Colonic mucosa (tissue), 4 donors: ENCODE results near the gene ABCC3. TPM values are rescaled to one million over a fixed set of nuclear protein-coding genes. Genes with fewer than 3 reads are reported as not detected.

Source experiments
- DNase-seq: peaks from one replicate; pipeline ENCODE4 v3.0.0-alpha.2; 2020
- H3K27ac ChIP-seq: fragments of 200-600 bp; one replicate; pipeline ENCODE4 v1.8.0; 2021
- H3K27me3 ChIP-seq: fragments of 200-600 bp; one replicate; pipeline ENCODE4 v1.8.0; 2021
- H3K36me3 ChIP-seq: fragments of 200-600 bp; one replicate; pipeline ENCODE4 v1.8.0; 2021
- H3K4me1 ChIP-seq: fragments of 200-600 bp; one replicate; pipeline ENCODE4 v1.8.0; 2021; ENCODE audit warnings: mild to moderate bottlenecking
- H3K4me3 ChIP-seq: fragments of 200-600 bp; one replicate; pipeline ENCODE4 v1.8.0; 2021
- H3K9ac ChIP-seq, 2 donors: one replicate each; pipeline ENCODE4 v1.7.0; 2013; ENCODE audit warnings: control low read depth in 2 of 2, low read depth in 2 of 2, low read length in 2 of 2
- H3K9me3 ChIP-seq: fragments of 200-600 bp; one replicate; pipeline ENCODE4 v1.8.0; 2021
- CTCF ChIP-seq: fragments of 200-600 bp; IDR thresholded peaks from one replicate; pipeline ENCODE4 v1.8.0; 2022; ENCODE audit warnings: antibody characterized with exemption, mild to moderate bottlenecking
- intact Hi-C: fragments of 100-400 bp; cut with DNase I; formaldehyde crosslinking; loops from one replicate; pipeline ENCODE4 v1.14.1; 2022
- total RNA-seq, 2 donors: library from RNA; stranded (reverse); fragmentation: NEBNext Ultra II Directional in 1 of 2; extraction: Animal tissue kit (Norgen Biotek cat#: 25700) in 1 of 2; gene quantifications; one replicate each; pipeline ENCODE4 v1.2.1, GENCODE V29; 2021
- donor health status: healthy.
- donor health status: DM: no; HTN: no; CAD: no.
- donor health status: DM: no; HTN: no; CAD: no.

The ABCC3 gene
- total RNA-seq, 2 donors from 2014 or later, result 187 to 226 TPM

DNA sequence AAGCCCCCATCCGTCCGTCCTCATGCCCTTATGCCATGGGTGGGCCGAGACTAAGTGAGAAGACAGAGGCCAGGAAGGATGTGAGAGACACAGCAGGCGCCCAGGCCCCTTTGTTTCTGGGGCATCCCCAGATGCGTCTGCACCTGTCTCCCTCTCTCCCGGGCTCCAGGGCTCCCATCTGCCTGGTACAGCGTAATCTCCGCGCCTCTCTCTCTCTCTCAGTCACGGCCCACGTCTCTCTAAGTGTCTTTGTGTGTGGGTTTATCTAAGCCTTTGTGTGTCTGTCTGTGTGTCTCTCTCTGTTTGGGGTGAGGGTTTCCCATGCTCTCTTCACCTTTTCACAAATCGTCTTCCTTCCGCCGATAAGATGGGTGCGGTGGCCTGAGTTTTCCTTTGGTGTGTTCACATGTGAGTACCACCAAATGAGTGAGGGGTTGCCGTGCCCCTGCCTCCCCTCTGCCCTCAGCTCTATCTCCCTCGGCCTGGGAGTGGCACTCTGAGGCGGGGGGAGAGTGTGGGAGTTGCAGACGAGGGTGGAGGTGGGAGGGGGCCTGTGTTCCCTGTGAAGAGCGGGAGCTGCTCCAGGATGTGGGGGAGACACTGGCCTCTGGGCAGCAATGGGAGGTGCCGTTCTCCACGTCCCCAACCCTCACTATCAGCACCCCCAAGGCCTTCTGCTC is 25.8 kb upstream of the ABCC3 start:
- Histone ChIP-seq H3K4me1 (no peaks in the 10 kb centered on the region), H3K9ac (no peak overlapping the region), H3K27ac (no peak overlapping the region), H3K4me3 (no peak overlapping the region), H3K9me3 (no peaks in the 10 kb centered on the region), H3K36me3 (no peaks in the 10 kb centered on the region), H3K27me3 (no peaks in the 10 kb centered on the region)
- DNase-seq, result no peak
- no peak for TF ChIP-seq CTCF
- intact Hi-C loops, result no loop called here

GRCh38 chr17:50609380-50610074 is 25.2 kb upstream of the ABCC3 start:
- no peaks in the 10 kb centered on the region for H3K36me3 ChIP-seq
- no peak overlapping the region for H3K9ac ChIP-seq
- no peaks in the 10 kb centered on the region for H3K27me3 ChIP-seq
- no peaks in the 10 kb centered on the region for H3K4me1 ChIP-seq
- intact Hi-C loops, result no loop called here
- no peak for DNase-seq
- TF ChIP-seq CTCF, result no peak
- no peak overlapping the region for H3K4me3 ChIP-seq
- no peak overlapping the region for H3K27ac ChIP-seq
- no peaks in the 10 kb centered on the region for H3K9me3 ChIP-seq

DNA sequence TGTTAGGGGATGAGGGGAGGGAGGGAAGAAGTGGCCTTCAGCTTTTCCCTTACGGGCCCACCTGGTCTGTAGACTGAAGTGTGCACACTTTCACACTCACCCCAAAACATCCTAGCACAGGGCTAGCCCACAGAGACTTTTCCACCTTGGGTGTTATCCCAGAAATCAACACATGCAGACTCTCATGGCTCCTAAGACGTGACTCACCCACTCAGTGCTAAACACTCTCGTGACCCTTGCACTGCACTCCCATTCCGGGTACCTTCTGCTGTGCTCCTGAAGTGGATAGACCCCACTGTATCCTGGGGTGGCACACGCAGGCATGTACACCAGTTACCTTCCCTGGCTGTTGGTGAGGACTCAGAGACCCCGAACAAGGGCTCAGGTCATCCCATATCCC is 23.0 kb upstream of the ABCC3 start:
- no peak overlapping the region for H3K9ac ChIP-seq
- H3K36me3 ChIP-seq, result no peaks in the 10 kb centered on the region
- no peaks in the 10 kb centered on the region for H3K9me3 ChIP-seq
- H3K27ac ChIP-seq, result no peak overlapping the region
- intact Hi-C loops, result no loop called here
- no peaks in the 10 kb centered on the region for H3K27me3 ChIP-seq
- TF ChIP-seq CTCF, result no peak
- DNase-seq, result no peak
- no peaks in the 10 kb centered on the region for H3K4me1 ChIP-seq
- H3K4me3 ChIP-seq, result no peak overlapping the region

GRCh38 chr17:50612281-50612680 is 22.4 kb upstream of the ABCC3 start:
- Histone ChIP-seq H3K4me3 (no peak overlapping the region), H3K27me3 (no peaks in the 10 kb centered on the region), H3K9me3 (no peaks in the 10 kb centered on the region), H3K27ac (no peak overlapping the region), H3K36me3 (no peaks in the 10 kb centered on the region), H3K4me1 (no peaks in the 10 kb centered on the region), H3K9ac (no peak overlapping the region)
- no peak for DNase-seq
- intact Hi-C loops, result no loop called here
- TF ChIP-seq CTCF, result no peak

DNA sequence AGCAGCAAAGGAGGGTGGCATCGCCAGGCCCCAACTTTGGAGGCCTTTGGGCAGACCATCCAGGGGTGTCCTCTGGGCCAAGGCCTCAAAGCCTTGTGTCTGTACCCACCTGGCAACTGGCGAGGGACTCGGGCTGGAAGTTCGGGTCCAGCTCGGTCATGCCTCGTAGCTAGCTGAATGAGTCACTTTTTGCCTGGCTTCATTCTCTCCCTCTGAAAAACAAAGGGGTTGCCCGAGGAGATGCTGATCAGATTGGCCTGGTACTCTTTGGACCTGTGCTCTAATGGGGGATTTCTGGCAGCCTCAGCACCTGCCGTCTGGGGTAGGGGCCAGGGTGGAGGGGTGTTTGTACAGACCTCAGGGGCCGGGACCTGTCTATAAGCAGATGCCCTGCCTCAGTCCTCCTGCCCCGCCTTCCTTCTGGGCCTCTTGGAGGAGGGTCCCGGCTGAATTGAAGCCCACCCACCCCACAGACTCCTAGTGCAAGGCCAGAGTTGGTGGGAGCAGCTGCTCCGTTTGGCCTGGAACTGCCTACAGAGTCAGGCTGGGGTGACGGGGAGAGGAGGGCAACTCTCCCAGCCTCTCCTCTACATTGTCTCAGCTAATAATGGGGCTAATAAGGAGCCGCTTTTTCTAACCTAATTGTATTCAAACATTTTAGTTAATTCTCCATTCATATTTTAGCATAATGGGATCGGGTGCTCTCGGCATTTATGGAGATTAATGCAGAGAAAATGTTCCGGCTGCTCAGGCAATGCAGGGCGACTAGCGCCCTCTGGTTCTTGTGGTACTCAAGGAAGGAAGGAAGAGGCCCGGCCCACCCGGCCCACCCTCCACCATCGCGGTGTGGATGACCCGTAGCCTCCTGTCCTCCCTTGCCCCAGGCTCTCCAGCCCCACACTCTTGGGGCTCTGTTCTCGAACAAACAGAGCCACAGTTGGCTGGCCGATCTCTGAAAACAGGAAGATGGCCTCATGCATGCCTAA is 21.4 kb upstream of the ABCC3 start:
- no peak overlapping the region for H3K9ac ChIP-seq
- DNase-seq, result no peak
- H3K27ac ChIP-seq, result no peak overlapping the region
- no peaks in the 10 kb centered on the region for H3K9me3 ChIP-seq
- no peak overlapping the region for H3K4me3 ChIP-seq
- H3K36me3 ChIP-seq, result no peaks in the 10 kb centered on the region
- intact Hi-C loops, result no loop called here
- no peaks in the 10 kb centered on the region for H3K27me3 ChIP-seq
- no peak for TF ChIP-seq CTCF
- H3K4me1 ChIP-seq, result no peaks in the 10 kb centered on the region
